Mesenchymal stem cell (in vitro differentiated cells and primary cell): ENCODE measurements around the gene CAV3.
A peak's percentile ranks its signal among the peaks of the same experiment; 100 is the strongest.

Experiments used
- DNase-seq: peaks from one replicate; pipeline ENCODE4 v3.0.0-alpha.2; 2013
- H2AFZ ChIP-seq: one replicate; pipeline ENCODE4 v1.6.1; 2013; ENCODE audit warnings: low read depth, mild to moderate bottlenecking, control low read depth, inconsistent platforms, low read length, moderate library complexity
- H2AK5ac ChIP-seq: 2 replicates; pipeline ENCODE4 v1.6.1; 2013; ENCODE audit warnings: low read length, moderate library complexity, mild to moderate bottlenecking, inconsistent platforms; ENCODE audit not compliant: severe bottlenecking
- H2BK120ac ChIP-seq: one replicate; pipeline ENCODE4 v1.6.1; 2013; ENCODE audit warnings: low read depth, mild to moderate bottlenecking, inconsistent platforms, low read length, moderate library complexity
- H2BK12ac ChIP-seq, 2 experiments: one replicate each; pipeline ENCODE4 v1.6.1; 2013; ENCODE audit warnings: inconsistent platforms in 2 of 2, low read length in 2 of 2, mild to moderate bottlenecking in 2 of 2, moderate library complexity in 2 of 2, control low read depth in 1 of 2
- H2BK15ac ChIP-seq: one replicate; pipeline ENCODE4 v1.6.1; 2013; ENCODE audit warnings: mild to moderate bottlenecking, low read depth, inconsistent platforms; ENCODE audit not compliant: poor library complexity, severe bottlenecking
- H2BK5ac ChIP-seq: 2 replicates; pipeline ENCODE4 v1.6.1; 2013; ENCODE audit warnings: low read depth, mild to moderate bottlenecking, low read length, control low read depth, inconsistent platforms; ENCODE audit not compliant: poor library complexity, severe bottlenecking
- H3K14ac ChIP-seq, 2 experiments: one replicate each; pipeline ENCODE4 v1.6.1; 2013; ENCODE audit warnings: inconsistent platforms in 2 of 2, low read length in 2 of 2, control low read depth in 1 of 2, mild to moderate bottlenecking in 1 of 2, moderate library complexity in 1 of 2
- H3K18ac ChIP-seq, 2 experiments: one replicate each; pipeline ENCODE4 v1.6.1; 2013; ENCODE audit warnings: inconsistent platforms in 2 of 2, low read length in 2 of 2, control low read depth in 1 of 2, low read depth in 1 of 2, mild to moderate bottlenecking in 1 of 2
- H3K23ac ChIP-seq, 2 experiments: one replicate each; pipeline ENCODE4 v1.6.1; 2013; ENCODE audit warnings: inconsistent platforms in 2 of 2, low read length in 2 of 2, mild to moderate bottlenecking in 2 of 2, moderate library complexity in 2 of 2, control low read depth in 1 of 2
- H3K27ac ChIP-seq: 2 replicates; pipeline ENCODE4 v1.5.1; 2013; ENCODE audit warnings: mild to moderate bottlenecking, moderate library complexity, low read length, control low read depth, inconsistent platforms; ENCODE audit not compliant: poor library complexity, severe bottlenecking
- H3K27me3 ChIP-seq, 2 experiments: 2 replicates each; pipeline versions ENCODE4 v1.6.1 to v1.7.0; 2013; ENCODE audit warnings: low read length in 2 of 2, mild to moderate bottlenecking in 2 of 2, moderate library complexity in 2 of 2, control low read depth in 1 of 2, inconsistent platforms in 1 of 2; ENCODE audit not compliant: control insufficient read depth in 1 of 2, insufficient read depth in 1 of 2
- H3K36me3 ChIP-seq, 2 experiments: 2 replicates each; pipeline versions ENCODE4 v1.6.1 to v1.7.0; 2013; ENCODE audit warnings: low read length in 2 of 2, control low read depth in 1 of 2, inconsistent platforms in 1 of 2, low read depth in 1 of 2, mild to moderate bottlenecking in 1 of 2; ENCODE audit not compliant: insufficient read depth in 2 of 2, control insufficient read depth in 1 of 2
- H3K4ac ChIP-seq, 2 experiments: one replicate each; pipeline ENCODE4 v1.6.1; 2013; ENCODE audit warnings: inconsistent platforms in 2 of 2, low read length in 2 of 2, mild to moderate bottlenecking in 2 of 2, moderate library complexity in 2 of 2, control low read depth in 1 of 2, low read depth in 1 of 2
- H3K4me1 ChIP-seq: 2 replicates; pipeline ENCODE4 v1.6.1; 2013; ENCODE audit warnings: low read depth, low read length, control low read depth; ENCODE audit not compliant: control insufficient read depth, insufficient read depth
- H3K4me2 ChIP-seq: 2 replicates; pipeline ENCODE4 v1.6.1; 2013; ENCODE audit warnings: low read length, mild to moderate bottlenecking, inconsistent platforms; ENCODE audit not compliant: poor library complexity, severe bottlenecking
- H3K4me3 ChIP-seq, 2 experiments: 2 replicates each; pipeline versions ENCODE4 v1.5.1 to v1.7.0; 2013; ENCODE audit warnings: low read length in 2 of 2, mild to moderate bottlenecking in 2 of 2, control low read depth in 1 of 2, low read depth in 1 of 2; ENCODE audit not compliant: insufficient read depth in 1 of 2
- H3K79me1 ChIP-seq: replicated peaks from 2 replicates; pipeline ENCODE4 v1.6.1; 2013; ENCODE audit warnings: mild to moderate bottlenecking, control low read depth, low read length, inconsistent platforms; ENCODE audit not compliant: poor library complexity, severe bottlenecking
- H3K9ac ChIP-seq: 2 replicates; pipeline ENCODE4 v1.7.0; 2013; ENCODE audit warnings: mild to moderate bottlenecking, low read length, moderate library complexity
- H3K9me3 ChIP-seq: 2 replicates; pipeline ENCODE4 v1.7.0; 2013; ENCODE audit warnings: mild to moderate bottlenecking, low read length; ENCODE audit not compliant: control insufficient read depth
- H4K8ac ChIP-seq: one replicate; pipeline ENCODE4 v1.6.1; 2013; ENCODE audit warnings: inconsistent platforms, mild to moderate bottlenecking, low read length, moderate library complexity
- H4K91ac ChIP-seq: one replicate; pipeline ENCODE4 v1.6.1; 2013; ENCODE audit warnings: mild to moderate bottlenecking, low read length, inconsistent platforms
- WGBS: methylation state at CpG from one replicate; pipeline ENCODE4 v1.1.7; 2013; ENCODE audit warnings: mixed read lengths; 5-methylcytosine and 5-hydroxymethylcytosine counted together

Gene CAV3

GRCh38 chr3:8745619-8746370, 12.2 kb downstream of the CAV3 start:
- no peak for DNase-seq
- Histone ChIP-seq H3K36me3 (peaks cover 0 to 9% of the 10 kb centered on the region in 2 experiments), H3K9ac (no peak overlapping the region), H3K9me3 (no peaks in the 10 kb centered on the region), H3K27me3 (peaks cover 0 to 13% of the 10 kb centered on the region in 2 experiments), H2BK15ac (no peak overlapping the region), H3K23ac (no peak overlapping the region), H3K4ac (no peak overlapping the region), H3K27ac (no peak overlapping the region), H4K91ac (no peak overlapping the region), H4K8ac (no peak overlapping the region), H2AFZ (no peak overlapping the region), H2AK5ac (no peak overlapping the region), H3K4me2 (no peak overlapping the region), H2BK5ac (no peak overlapping the region), H3K18ac (no peak overlapping the region), H2BK120ac (no peak overlapping the region), H2BK12ac (no peak overlapping the region), H3K4me3 (no peak overlapping the region), H3K4me1 (peaks cover 7% of the 10 kb centered on the region), H3K79me1 (no peaks in the 10 kb centered on the region), H3K14ac (no peak overlapping the region)
- WGBS: 96% methylated on average over 25 of the region's 25 CpGs

GRCh38 chr3:8746780-8747345, 13.3 kb downstream of the CAV3 start:
- no peak overlapping the region for H2BK12ac ChIP-seq
- H2BK15ac ChIP-seq: no peak overlapping the region
- no peak overlapping the region for H3K4me2 ChIP-seq
- no peak overlapping the region for H3K23ac ChIP-seq
- no peak for DNase-seq
- no peak overlapping the region for H4K91ac ChIP-seq
- no peak overlapping the region for H3K14ac ChIP-seq
- H2AK5ac ChIP-seq: no peak overlapping the region
- H3K4me1 ChIP-seq: peaks cover 4% of the 10 kb centered on the region
- H3K9me3 ChIP-seq: no peaks in the 10 kb centered on the region
- no peak overlapping the region for H3K18ac ChIP-seq
- no peak overlapping the region for H4K8ac ChIP-seq
- no peak overlapping the region for H3K4me3 ChIP-seq
- no peak overlapping the region for H3K9ac ChIP-seq
- peaks cover 0 to 13% of the 10 kb centered on the region in 2 experiments for H3K27me3 ChIP-seq
- H2BK5ac ChIP-seq: no peak overlapping the region
- H2AFZ ChIP-seq: no peak overlapping the region
- no peak overlapping the region for H3K4ac ChIP-seq
- no peak overlapping the region for H2BK120ac ChIP-seq
- no peaks in the 10 kb centered on the region for H3K79me1 ChIP-seq
- H3K27ac ChIP-seq: no peak overlapping the region
- peaks cover 0 to 9% of the 10 kb centered on the region in 2 experiments for H3K36me3 ChIP-seq
- WGBS: 90% methylated on average over 6 of the region's 7 CpGs

- H3K79me1 ChIP-seq: peaks cover 9% of the 10 kb centered on the region
- DNase-seq: no peak
- H3K4ac ChIP-seq: no peak overlapping the region
- no peak overlapping the region for H3K18ac ChIP-seq
- peaks cover 0 to 17% of the 10 kb centered on the region in 2 experiments for H3K27me3 ChIP-seq
- WGBS: 96% methylated on average over 3 of the region's 3 CpGs
- H3K4me2 ChIP-seq: no peak overlapping the region
- H3K4me3 ChIP-seq: no peak overlapping the region
- no peak overlapping the region for H2BK15ac ChIP-seq
- no peak overlapping the region for H2BK12ac ChIP-seq
- no peak overlapping the region for H2AFZ ChIP-seq
- no peak overlapping the region for H3K23ac ChIP-seq
- no peak overlapping the region for H2BK5ac ChIP-seq
- peaks cover 0 to 27% of the 10 kb centered on the region in 2 experiments for H3K36me3 ChIP-seq
- H2BK120ac ChIP-seq: no peak overlapping the region
- H4K91ac ChIP-seq: no peak overlapping the region
- H3K14ac ChIP-seq: no peak overlapping the region
- no peak overlapping the region for H2AK5ac ChIP-seq
- peaks cover 3% of the 10 kb centered on the region for H3K4me1 ChIP-seq
- no peaks in the 10 kb centered on the region for H3K9me3 ChIP-seq
- no peak overlapping the region for H3K27ac ChIP-seq
- no peak overlapping the region for H4K8ac ChIP-seq
- H3K9ac ChIP-seq: no peak overlapping the region
Measured at GRCh38 chr3:8749316-8749715, 15.7 kb downstream of the CAV3 start.

GRCh38 chr3:8752832-8753231, 19.2 kb downstream of the CAV3 start:
- H3K23ac ChIP-seq: no peak overlapping the region
- no peak overlapping the region for H2AFZ ChIP-seq
- no peak overlapping the region for H3K18ac ChIP-seq
- no peak overlapping the region for H2AK5ac ChIP-seq
- H3K4me1 ChIP-seq: peaks cover 10% of the 10 kb centered on the region
- H3K27ac ChIP-seq: no peak overlapping the region
- no peak overlapping the region for H3K4ac ChIP-seq
- H2BK15ac ChIP-seq: no peak overlapping the region
- no peak overlapping the region for H2BK120ac ChIP-seq
- DNase-seq: no peak
- H3K9me3 ChIP-seq: no peaks in the 10 kb centered on the region
- 97% methylated on average over 14 of the region's 14 CpGs for WGBS
- H3K14ac ChIP-seq: peak overlapping the region in 1 of 2 experiments; percentile 8
- no peak overlapping the region for H3K4me2 ChIP-seq
- H3K36me3 ChIP-seq: peaks cover 0 to 41% of the 10 kb centered on the region in 2 experiments
- peaks cover 0 to 6% of the 10 kb centered on the region in 2 experiments for H3K27me3 ChIP-seq
- no peak overlapping the region for H2BK12ac ChIP-seq
- H4K8ac ChIP-seq: no peak overlapping the region
- no peak overlapping the region for H4K91ac ChIP-seq
- H3K9ac ChIP-seq: no peak overlapping the region
- peaks cover 27% of the 10 kb centered on the region for H3K79me1 ChIP-seq
- no peak overlapping the region for H2BK5ac ChIP-seq
- H3K4me3 ChIP-seq: no peak overlapping the region
